DND-41 (cell line): ENCODE data around the gene ZBTB49.

Source experiments
- CTCF ChIP-seq: IDR thresholded peaks from 2 replicates; pipeline ENCODE4 v1.5.1; 2012; ENCODE audit warnings: borderline replicate concordance, low read length, moderate library complexity, mild to moderate bottlenecking; ENCODE audit not compliant: poor library complexity, severe bottlenecking; ENCODE audit errors: extremely low read depth
- EZH2 ChIP-seq: IDR thresholded peaks from 3 replicates; pipeline ENCODE4 v1.6.1; 2012; ENCODE audit warnings: borderline replicate concordance, low read depth, mild to moderate bottlenecking, moderate library complexity, low read length, inconsistent platforms; ENCODE audit not compliant: severe bottlenecking

GRCh38 chr4:4355302-4355701 is 65.3 kb downstream of the ZBTB49 start:
- TF ChIP-seq EZH2 (no peak), CTCF (no peak)
